ENCODE measurements around the gene ITGA3.

ITGA3 gene

DNA sequence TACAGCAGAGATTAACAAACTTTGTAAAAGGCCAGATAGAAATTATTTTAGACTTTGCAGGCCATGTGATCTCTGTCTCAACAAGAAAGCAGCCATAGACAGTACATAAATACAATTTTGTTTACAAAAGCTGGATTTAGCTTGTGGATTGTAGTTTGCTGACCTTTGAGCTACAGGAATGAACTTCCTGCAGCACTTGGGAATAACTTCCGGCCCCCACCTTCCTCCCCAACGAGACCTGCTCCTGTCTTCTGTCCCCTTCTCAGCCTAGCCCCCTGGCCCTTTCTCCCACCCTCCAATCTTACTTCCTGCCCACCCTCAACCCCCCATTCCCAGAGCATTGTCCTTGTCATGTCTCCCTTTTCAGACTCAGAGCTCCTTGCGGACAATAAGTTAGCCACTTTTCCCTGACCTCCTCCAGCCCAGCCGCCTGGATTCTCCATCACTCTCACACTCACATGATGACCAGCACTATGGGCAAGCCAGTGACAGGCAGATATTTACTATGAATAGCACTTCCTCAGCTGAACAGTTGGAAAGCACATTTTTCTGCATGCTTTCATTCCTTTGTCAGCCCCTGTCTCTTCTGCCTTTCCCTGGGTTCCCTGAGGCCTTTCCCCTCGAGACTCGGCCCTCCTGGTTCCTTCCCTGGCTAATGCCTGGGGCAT lies 33.3 kb upstream of the ITGA3 start:
- no peaks in the 10 kb centered on the region for H3K36me3 ChIP-seq (ENCODE audit: insufficient read depth)
- H3K4me3 ChIP-seq (IDR thresholded peaks at IDR 0.05; ENCODE audit: insufficient read depth, low read depth, low read length): no peak overlapping the region
- peaks cover 28% of the 10 kb centered on the region for H3K27me3 ChIP-seq (ENCODE audit: insufficient read depth, low read depth)
- H3K4me2 ChIP-seq: no peak overlapping the region
- H3K79me2 ChIP-seq (ENCODE audit: insufficient read depth, low read depth): no peaks in the 10 kb centered on the region
- TF ChIP-seq, protein P1, sequence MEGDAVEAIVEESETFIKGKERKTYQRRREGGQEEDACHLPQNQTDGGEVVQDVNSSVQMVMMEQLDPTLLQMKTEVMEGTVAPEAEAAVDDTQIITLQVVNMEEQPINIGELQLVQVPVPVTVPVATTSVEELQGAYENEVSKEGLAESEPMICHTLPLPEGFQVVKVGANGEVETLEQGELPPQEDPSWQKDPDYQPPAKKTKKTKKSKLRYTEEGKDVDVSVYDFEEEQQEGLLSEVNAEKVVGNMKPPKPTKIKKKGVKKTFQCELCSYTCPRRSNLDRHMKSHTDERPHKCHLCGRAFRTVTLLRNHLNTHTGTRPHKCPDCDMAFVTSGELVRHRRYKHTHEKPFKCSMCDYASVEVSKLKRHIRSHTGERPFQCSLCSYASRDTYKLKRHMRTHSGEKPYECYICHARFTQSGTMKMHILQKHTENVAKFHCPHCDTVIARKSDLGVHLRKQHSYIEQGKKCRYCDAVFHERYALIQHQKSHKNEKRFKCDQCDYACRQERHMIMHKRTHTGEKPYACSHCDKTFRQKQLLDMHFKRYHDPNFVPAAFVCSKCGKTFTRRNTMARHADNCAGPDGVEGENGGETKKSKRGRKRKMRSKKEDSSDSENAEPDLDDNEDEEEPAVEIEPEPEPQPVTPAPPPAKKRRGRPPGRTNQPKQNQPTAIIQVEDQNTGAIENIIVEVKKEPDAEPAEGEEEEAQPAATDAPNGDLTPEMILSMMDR (conservative IDR thresholded peaks at IDR 0.05; ENCODE audit: low read depth, low read length): no peak
- no peak overlapping the region for H2AFZ ChIP-seq (ENCODE audit: low read depth)
- peaks cover 7% of the 10 kb centered on the region for H3K4me1 ChIP-seq (ENCODE audit: low read depth, poor library complexity, severe bottlenecking)
- no peaks in the 10 kb centered on the region for H4K20me1 ChIP-seq (ENCODE audit: insufficient read depth)
- no peak overlapping the region for H3K27ac ChIP-seq
- H3K9ac ChIP-seq: no peak overlapping the region

DNA sequence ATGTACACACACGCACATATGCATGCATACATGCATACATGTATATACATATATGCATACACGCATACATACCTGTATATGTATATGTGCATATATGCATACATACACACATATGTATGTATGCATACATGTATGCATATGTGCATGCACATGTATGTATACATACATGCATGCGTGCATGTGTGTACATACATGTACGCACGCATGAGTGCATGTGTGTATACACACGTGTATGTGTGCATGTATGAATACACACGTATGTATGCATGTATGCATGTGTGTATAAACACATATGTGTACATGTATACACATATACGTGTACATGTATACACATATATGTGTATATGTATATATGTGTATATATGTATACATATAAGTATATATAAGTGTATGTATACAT lies 32.4 kb upstream of the ITGA3 start:
- H3K4me1 ChIP-seq (ENCODE audit: low read depth, poor library complexity, severe bottlenecking): peaks cover 7% of the 10 kb centered on the region
- no peaks in the 10 kb centered on the region for H3K36me3 ChIP-seq (ENCODE audit: insufficient read depth)
- H3K4me3 ChIP-seq (IDR thresholded peaks at IDR 0.05; ENCODE audit: insufficient read depth, low read depth, low read length): no peak overlapping the region
- H3K27ac ChIP-seq: no peak overlapping the region
- H3K27me3 ChIP-seq (ENCODE audit: insufficient read depth, low read depth): peaks cover 33% of the 10 kb centered on the region
- H4K20me1 ChIP-seq (ENCODE audit: insufficient read depth): no peaks in the 10 kb centered on the region
- H2AFZ ChIP-seq (ENCODE audit: low read depth): no peak overlapping the region
- no peak overlapping the region for H3K4me2 ChIP-seq
- TF ChIP-seq, protein P1 (conservative IDR thresholded peaks at IDR 0.05; ENCODE audit: low read depth, low read length): no peak
- no peaks in the 10 kb centered on the region for H3K79me2 ChIP-seq (ENCODE audit: insufficient read depth, low read depth)
- H3K9ac ChIP-seq: no peak overlapping the region

DNA sequence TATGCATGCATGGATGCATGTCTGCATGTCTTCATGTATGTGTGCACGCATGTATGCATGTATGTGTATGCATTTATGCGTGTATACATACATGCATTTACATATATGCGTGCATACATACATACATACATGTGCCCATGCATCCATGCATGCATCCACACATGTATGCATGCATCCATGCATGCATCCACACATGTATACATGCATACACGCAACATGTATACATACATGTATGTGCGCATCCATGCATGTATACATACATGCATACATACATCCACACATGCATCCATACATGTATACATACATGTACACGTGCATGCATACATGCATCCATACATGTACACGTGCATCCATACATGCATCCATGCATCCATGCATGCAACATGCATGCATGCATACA lies 31.1 kb upstream of the ITGA3 start:
- H3K4me1 ChIP-seq (ENCODE audit: low read depth, poor library complexity, severe bottlenecking): peaks cover 7% of the 10 kb centered on the region
- no peak overlapping the region for H3K4me3 ChIP-seq (IDR thresholded peaks at IDR 0.05; ENCODE audit: insufficient read depth, low read depth, low read length)
- no peaks in the 10 kb centered on the region for H4K20me1 ChIP-seq (ENCODE audit: insufficient read depth)
- H3K4me2 ChIP-seq: no peak overlapping the region
- H2AFZ ChIP-seq (ENCODE audit: low read depth): no peak overlapping the region
- no peaks in the 10 kb centered on the region for H3K79me2 ChIP-seq (ENCODE audit: insufficient read depth, low read depth)
- no peak overlapping the region for H3K27ac ChIP-seq
- H3K27me3 ChIP-seq (ENCODE audit: insufficient read depth, low read depth): peaks cover 34% of the 10 kb centered on the region
- no peak overlapping the region for H3K9ac ChIP-seq
- no peaks in the 10 kb centered on the region for H3K36me3 ChIP-seq (ENCODE audit: insufficient read depth)
- TF ChIP-seq, protein P1 (conservative IDR thresholded peaks at IDR 0.05; ENCODE audit: low read depth, low read length): no peak

DNA sequence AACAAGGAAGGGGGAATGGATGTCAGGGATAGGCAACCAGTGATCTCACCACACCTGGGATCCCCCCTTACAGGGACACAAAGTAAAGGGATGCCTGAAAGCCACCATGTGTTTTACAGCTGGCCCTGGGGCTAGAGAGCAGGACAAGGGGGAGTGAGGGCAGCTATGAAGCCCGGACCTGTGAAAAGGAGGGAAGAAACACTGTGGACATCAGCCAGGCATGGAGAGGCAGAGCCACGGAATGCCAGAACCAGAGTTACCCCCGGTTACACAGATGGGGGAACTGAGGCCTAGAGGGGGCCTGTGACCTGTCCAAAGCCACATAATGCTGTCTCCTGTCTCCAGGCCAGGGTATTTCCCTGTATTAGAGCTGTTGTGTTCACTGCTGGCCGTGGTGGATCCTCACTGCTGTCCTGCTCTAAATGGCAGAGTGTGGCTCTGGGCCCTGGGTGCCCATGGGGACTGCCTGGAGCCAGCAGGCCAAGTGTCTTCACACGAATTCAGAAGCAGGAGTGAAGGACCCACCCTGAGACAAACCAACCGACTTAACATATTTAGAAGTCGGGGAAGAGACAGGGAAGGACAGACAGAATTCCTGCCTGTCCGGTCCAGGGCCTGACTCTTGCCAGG lies 29.7 kb upstream of the ITGA3 start:
- H3K27me3 ChIP-seq (ENCODE audit: insufficient read depth, low read depth): peaks cover 34% of the 10 kb centered on the region
- H3K9ac ChIP-seq: no peak overlapping the region
- H3K4me2 ChIP-seq: no peak overlapping the region
- no peak overlapping the region for H3K4me3 ChIP-seq (IDR thresholded peaks at IDR 0.05; ENCODE audit: insufficient read depth, low read depth, low read length)
- TF ChIP-seq, protein P1 (conservative IDR thresholded peaks at IDR 0.05; ENCODE audit: low read depth, low read length): no peak
- no peaks in the 10 kb centered on the region for H3K36me3 ChIP-seq (ENCODE audit: insufficient read depth)
- no peak overlapping the region for H2AFZ ChIP-seq (ENCODE audit: low read depth)
- no peak overlapping the region for H3K27ac ChIP-seq
- peaks cover 7% of the 10 kb centered on the region for H3K4me1 ChIP-seq (ENCODE audit: low read depth, poor library complexity, severe bottlenecking)
- no peaks in the 10 kb centered on the region for H4K20me1 ChIP-seq (ENCODE audit: insufficient read depth)
- H3K79me2 ChIP-seq (ENCODE audit: insufficient read depth, low read depth): no peaks in the 10 kb centered on the region
